ENCODE measurements around the gene SPATA18. TPM values are rescaled to one million over a fixed set of nuclear protein-coding genes. Genes with fewer than 3 reads are reported as not detected.

The SPATA18 gene, protein sequence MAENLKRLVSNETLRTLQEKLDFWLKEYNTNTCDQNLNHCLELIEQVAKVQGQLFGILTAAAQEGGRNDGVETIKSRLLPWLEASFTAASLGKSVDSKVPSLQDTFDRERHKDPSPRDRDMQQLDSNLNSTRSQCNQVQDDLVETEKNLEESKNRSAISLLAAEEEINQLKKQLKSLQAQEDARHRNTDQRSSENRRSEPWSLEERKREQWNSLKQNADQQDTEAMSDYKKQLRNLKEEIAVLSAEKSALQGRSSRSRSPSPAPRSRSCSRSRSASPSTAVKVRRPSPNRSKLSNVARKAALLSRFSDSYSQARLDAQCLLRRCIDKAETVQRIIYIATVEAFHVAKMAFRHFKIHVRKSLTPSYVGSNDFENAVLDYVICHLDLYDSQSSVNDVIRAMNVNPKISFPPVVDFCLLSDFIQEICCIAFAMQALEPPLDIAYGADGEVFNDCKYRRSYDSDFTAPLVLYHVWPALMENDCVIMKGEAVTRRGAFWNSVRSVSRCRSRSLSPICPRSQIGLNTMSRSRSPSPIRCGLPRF
- 10 to 100 TPM in 5 of 6 experiments, 1 to 10 TPM in 1; 6.9 to 12.9 (median 12.0) TPM for total RNA-seq (2021; fragmentation: NEBNext Ultra II Directional; extraction: Animal tissue kit (Norgen Biotek cat#: 25700))
- long read RNA-seq, partial matches to known transcripts, result 0 of 5 reads
- long read RNA-seq, other reads (novel, unspliced or antisense), result 2 of 5 reads

DNA sequence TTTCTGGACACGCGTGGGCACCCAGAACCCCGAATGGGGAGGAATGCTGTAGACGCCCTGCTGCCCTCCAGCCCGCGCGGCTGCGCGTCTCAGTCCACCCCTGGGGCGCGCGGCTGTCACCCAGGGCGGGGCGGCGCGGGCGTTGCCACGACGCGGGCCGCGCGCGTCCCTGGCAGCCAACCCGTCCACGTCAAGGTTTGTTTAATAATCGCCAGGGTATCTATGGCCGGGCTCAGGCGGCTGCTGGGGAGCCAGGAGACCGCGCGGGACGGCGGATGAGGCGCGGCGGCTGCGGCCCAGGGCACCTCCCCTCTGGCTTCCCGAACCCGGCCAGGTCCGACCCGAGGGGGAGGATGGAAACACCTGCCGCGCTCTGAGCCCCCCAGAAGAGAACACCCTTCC, at the start of gene SPATA18:
TSS of gene SPATA18 (plus strand) at position 92 of the 402 bp plus-strand sequence. CDS start 401 bp downstream, outside the sequence.
- Mint-ChIP-seq H3K4me1 (ENCODE audit: low read depth) (peaks cover 8% of the 10 kb centered on the region; the same call in 1 of the 2 replicates), H3K36me3 (ENCODE audit: low read depth) (no peaks in the 10 kb centered on the region), H3K27ac (peak within 1 kb of the TSS; percentile 83), H3K9me3 (no peaks in the 10 kb centered on the region), H3K27me3 (ENCODE audit: insufficient read depth) (peaks cover 10% of the 10 kb centered on the region), H3K4me3 (peak within 1 kb of the TSS; percentile 88)
- DNase-seq, result no peak
- TF ChIP-seq, protein P1, sequence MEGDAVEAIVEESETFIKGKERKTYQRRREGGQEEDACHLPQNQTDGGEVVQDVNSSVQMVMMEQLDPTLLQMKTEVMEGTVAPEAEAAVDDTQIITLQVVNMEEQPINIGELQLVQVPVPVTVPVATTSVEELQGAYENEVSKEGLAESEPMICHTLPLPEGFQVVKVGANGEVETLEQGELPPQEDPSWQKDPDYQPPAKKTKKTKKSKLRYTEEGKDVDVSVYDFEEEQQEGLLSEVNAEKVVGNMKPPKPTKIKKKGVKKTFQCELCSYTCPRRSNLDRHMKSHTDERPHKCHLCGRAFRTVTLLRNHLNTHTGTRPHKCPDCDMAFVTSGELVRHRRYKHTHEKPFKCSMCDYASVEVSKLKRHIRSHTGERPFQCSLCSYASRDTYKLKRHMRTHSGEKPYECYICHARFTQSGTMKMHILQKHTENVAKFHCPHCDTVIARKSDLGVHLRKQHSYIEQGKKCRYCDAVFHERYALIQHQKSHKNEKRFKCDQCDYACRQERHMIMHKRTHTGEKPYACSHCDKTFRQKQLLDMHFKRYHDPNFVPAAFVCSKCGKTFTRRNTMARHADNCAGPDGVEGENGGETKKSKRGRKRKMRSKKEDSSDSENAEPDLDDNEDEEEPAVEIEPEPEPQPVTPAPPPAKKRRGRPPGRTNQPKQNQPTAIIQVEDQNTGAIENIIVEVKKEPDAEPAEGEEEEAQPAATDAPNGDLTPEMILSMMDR (IDR thresholded peaks at IDR 0.05), result no peak

DNA sequence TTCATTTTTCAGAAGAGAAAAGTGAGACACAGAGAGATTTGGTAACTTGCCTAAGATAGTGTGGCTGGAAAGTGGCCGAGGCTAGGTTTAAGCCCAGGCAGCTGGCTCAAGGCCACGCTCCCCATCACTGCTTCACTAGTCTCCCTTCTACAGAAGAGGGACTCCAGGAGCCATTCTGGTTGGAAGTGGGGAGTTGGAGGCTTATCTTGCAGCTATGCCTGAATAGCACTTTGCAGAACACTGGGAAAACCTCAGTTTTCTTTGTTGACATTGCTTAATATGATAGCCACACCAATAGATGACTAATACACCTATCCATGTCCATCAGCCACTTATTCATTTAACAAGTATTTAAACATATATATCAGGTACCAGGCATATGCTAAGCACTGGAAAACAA, 49.5 kb upstream of the SPATA18 start:
- no peak for DNase-seq
- Mint-ChIP-seq H3K4me1 (ENCODE audit: low read depth) (no peaks in the 10 kb centered on the region; the same call in 1 of the 2 replicates), H3K27ac (no peak overlapping the region), H3K36me3 (ENCODE audit: low read depth) (no peaks in the 10 kb centered on the region), H3K9me3 (no peaks in the 10 kb centered on the region), H3K4me3 (no peak overlapping the region), H3K27me3 (ENCODE audit: insufficient read depth) (peaks cover 2% of the 10 kb centered on the region; the same call in 1 of the 2 replicates)
- TF ChIP-seq, protein P1 (IDR thresholded peaks at IDR 0.05), result no peak

DNA sequence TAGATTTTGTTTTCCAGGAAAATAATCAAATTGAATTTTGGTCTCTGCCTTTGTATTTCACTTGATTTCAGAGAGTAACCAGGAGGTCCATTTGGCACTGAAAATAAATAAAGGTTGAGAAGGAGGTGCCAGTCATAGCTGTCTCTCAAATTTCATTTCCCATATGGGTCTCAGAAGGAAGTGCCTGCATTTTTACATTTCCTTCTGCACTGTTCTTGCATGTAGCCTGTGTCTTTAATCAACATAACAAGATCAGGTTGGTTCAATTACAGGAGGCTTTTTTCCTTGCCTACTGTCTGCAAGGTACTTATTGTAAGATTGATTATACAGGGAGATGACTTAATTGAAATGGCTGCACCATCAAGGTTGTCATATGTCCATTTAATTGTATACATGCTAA, 46.7 kb upstream of the SPATA18 start:
- no peak for DNase-seq
- H3K36me3 Mint-ChIP-seq (ENCODE audit: low read depth), result no peaks in the 10 kb centered on the region; the same call in 1 of the 2 replicates
- no peaks in the 10 kb centered on the region; the same call in 1 of the 2 replicates for H3K4me1 Mint-ChIP-seq (ENCODE audit: low read depth)
- TF ChIP-seq, protein P1 (IDR thresholded peaks at IDR 0.05), result no peak
- H3K27me3 Mint-ChIP-seq (ENCODE audit: insufficient read depth), result peaks cover 2% of the 10 kb centered on the region; the same call in 1 of the 2 replicates
- no peak overlapping the region for H3K4me3 Mint-ChIP-seq
- H3K27ac Mint-ChIP-seq, result no peak overlapping the region
- H3K9me3 Mint-ChIP-seq, result no peaks in the 10 kb centered on the region

DNA sequence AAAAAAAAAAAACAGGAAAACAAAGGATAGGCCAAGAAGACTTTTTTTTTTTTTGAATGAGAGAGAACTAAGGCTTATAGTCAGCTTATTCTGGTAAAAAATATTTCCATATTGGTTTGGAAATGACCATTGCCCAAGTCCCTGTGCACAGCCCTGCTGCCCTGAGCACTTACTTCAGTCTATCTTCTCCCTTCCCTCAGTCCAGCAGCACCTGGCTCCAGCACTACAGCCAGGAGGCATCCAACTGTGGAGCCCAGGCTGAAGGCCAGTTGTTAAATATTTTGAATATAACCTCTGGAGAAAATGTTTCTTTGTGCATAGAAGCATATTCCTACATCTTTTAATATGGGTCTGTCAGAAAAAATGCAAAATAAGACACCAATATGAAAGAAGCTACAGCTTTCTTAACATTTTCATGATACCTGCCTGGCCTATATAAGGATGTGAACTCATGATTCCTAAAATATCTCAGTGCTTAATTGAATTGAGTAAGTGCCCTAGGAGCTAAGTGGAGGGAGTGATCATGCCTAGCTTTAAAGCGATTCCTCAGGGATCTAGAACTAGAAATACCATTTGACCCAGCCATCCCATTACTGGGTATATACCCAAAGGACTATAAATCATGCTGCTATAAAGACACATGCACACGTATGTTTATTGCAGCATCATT, 45.4 kb upstream of the SPATA18 start:
- H3K4me3 Mint-ChIP-seq, result no peak overlapping the region
- no peak overlapping the region for H3K27ac Mint-ChIP-seq
- H3K4me1 Mint-ChIP-seq (ENCODE audit: low read depth), result no peaks in the 10 kb centered on the region; the same call in 1 of the 2 replicates
- DNase-seq, result no peak
- H3K27me3 Mint-ChIP-seq (ENCODE audit: insufficient read depth), result peaks cover 2% of the 10 kb centered on the region; the same call in 1 of the 2 replicates
- TF ChIP-seq, protein P1 (IDR thresholded peaks at IDR 0.05), result no peak
- no peaks in the 10 kb centered on the region; the same call in 1 of the 2 replicates for H3K36me3 Mint-ChIP-seq (ENCODE audit: low read depth)
- no peaks in the 10 kb centered on the region for H3K9me3 Mint-ChIP-seq

DNA sequence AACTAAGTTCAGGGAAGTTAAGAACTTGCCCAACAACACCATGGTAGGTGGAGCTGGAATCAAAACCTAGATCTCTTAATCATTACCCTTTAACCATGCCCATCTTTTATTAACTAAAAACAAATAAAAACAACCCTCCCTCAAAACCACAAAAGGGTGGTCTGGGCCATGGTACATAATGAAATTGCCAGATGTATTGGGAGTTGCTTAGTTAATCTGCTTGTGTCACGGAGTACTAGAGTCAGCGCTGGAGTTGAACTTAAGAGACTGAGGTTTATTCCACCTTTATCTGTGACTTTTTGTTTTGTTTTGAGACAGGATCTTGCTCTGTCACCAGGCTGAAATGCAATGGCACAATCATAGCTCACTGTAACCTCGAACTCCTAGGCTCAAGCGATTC, 44.2 kb upstream of the SPATA18 start:
- H3K4me3 Mint-ChIP-seq, result no peak overlapping the region

More for the DNA sequence above, 44.2 kb upstream of the SPATA18 start:
- H3K9me3 Mint-ChIP-seq, result no peaks in the 10 kb centered on the region
- no peak overlapping the region for H3K27ac Mint-ChIP-seq
- DNase-seq, result no peak
- peaks cover 2% of the 10 kb centered on the region; the same call in 1 of the 2 replicates for H3K27me3 Mint-ChIP-seq (ENCODE audit: insufficient read depth)
- peaks cover 7% of the 10 kb centered on the region; the same call in 1 of the 2 replicates for H3K36me3 Mint-ChIP-seq (ENCODE audit: low read depth)
- peaks cover 9% of the 10 kb centered on the region for H3K4me1 Mint-ChIP-seq (ENCODE audit: low read depth)
- TF ChIP-seq, protein P1 (IDR thresholded peaks at IDR 0.05), result no peak

Data from HFFc6 (cell line).